AG10803 (cell line): Measurements from ENCODE around the gene FOXP3.
A peak's percentile ranks its signal among the peaks of the same experiment; 100 is the strongest.
"Not testable (repeated sequence)": the region's sequence is repeated elsewhere in the genome, so short reads cannot be mapped to it uniquely, and the experiment has no call there.

Experiments used
- DNase-seq: peaks from one replicate; pipeline ENCODE4 v3.0.0; 2010; ENCODE audit warnings: low read depth
- H3K4me3 ChIP-seq: 2 replicates; pipeline ENCODE4 v1.5.1; 2011; ENCODE audit warnings: mild to moderate bottlenecking, low read length, control low read depth
- CTCF ChIP-seq: conservative IDR thresholded peaks from 2 replicates; pipeline ENCODE4 v1.5.1; 2011; ENCODE audit warnings: mild to moderate bottlenecking, low read length, control low read depth, inconsistent platforms

FOXP3 gene

GRCh38 chrX:49300703-49301102 lies 36.2 kb upstream of the FOXP3 start:
- no peak for TF ChIP-seq CTCF
- H3K4me3 ChIP-seq: no peak overlapping the region
- DNase-seq: no peak

GRCh38 chrX:49299293-49299692 lies 34.8 kb upstream of the FOXP3 start:
- H3K4me3 ChIP-seq, DNase-seq: not testable (repeated sequence)

- TF ChIP-seq CTCF: no peak
- H3K4me3 ChIP-seq: no peak overlapping the region
- DNase-seq: no peak
These were observed 28.2 kb upstream of the FOXP3 start for GRCh38 chrX:49292400-49293362.

- TF ChIP-seq CTCF: peak; percentile 64
- peak; percentile 47 for DNase-seq
- H3K4me3 ChIP-seq: no peak overlapping the region
These were observed 27.3 kb upstream of the FOXP3 start for GRCh38 chrX:49291615-49292337.

GRCh38 chrX:49290215-49290614 lies 25.7 kb upstream of the FOXP3 start:
- DNase-seq: no peak
- H3K4me3 ChIP-seq: no peak overlapping the region
- TF ChIP-seq CTCF: no peak

GRCh38 chrX:49287665-49288064 lies 23.2 kb upstream of the FOXP3 start:
- no peak for DNase-seq
- no peak overlapping the region for H3K4me3 ChIP-seq
- TF ChIP-seq CTCF: no peak

- TF ChIP-seq CTCF: no peak
- H3K4me3 ChIP-seq: no peak overlapping the region
- no peak for DNase-seq
These were observed 22.1 kb upstream of the FOXP3 start for GRCh38 chrX:49286581-49286980.
